MM.1S (cell line): ENCODE measurements around the gene SLC28A1.

ENCODE experiments used
- DNase-seq: peaks from one replicate; pipeline ENCODE4 v3.0.0-alpha.2; 2015
- H2AFZ ChIP-seq: fragments of 300-600 bp; sonication (generic); 2 replicates; pipeline ENCODE4 v1.6.0; 2016; ENCODE audit warnings: antibody characterized with exemption, low read length
- H3F3A ChIP-seq: fragments of 300-600 bp; sonication (generic); 2 replicates; pipeline ENCODE4 v1.6.1; 2016; ENCODE audit warnings: mild to moderate bottlenecking, antibody characterized with exemption, low read length, moderate library complexity, mixed read lengths; ENCODE audit not compliant: insufficient read depth
- H3K27ac ChIP-seq: fragments of 300-600 bp; sonication (generic); 2 replicates; pipeline ENCODE4 v1.5.1; 2016; ENCODE audit warnings: mild to moderate bottlenecking, low read length
- H3K27me3 ChIP-seq: fragments of 300-600 bp; sonication (generic); replicated peaks from 2 replicates; pipeline ENCODE4 v1.6.0; 2016; ENCODE audit warnings: low read length; ENCODE audit not compliant: insufficient read depth
- H3K36me3 ChIP-seq: fragments of 300-600 bp; sonication (generic); replicated peaks from 2 replicates; pipeline ENCODE4 v1.6.1; 2016; ENCODE audit warnings: mild to moderate bottlenecking, low read length, mixed read lengths; ENCODE audit not compliant: insufficient read depth
- H3K4me1 ChIP-seq: fragments of 300-600 bp; sonication (generic); 2 replicates; pipeline ENCODE4 v1.6.1; 2016; ENCODE audit warnings: low read length, mixed read lengths
- H3K4me2 ChIP-seq: fragments of 300-600 bp; sonication (generic); 2 replicates; pipeline ENCODE4 v1.6.0; 2016; ENCODE audit warnings: low read depth, low read length
- H3K4me3 ChIP-seq: fragments of 300-600 bp; sonication (generic); 2 replicates; pipeline ENCODE4 v1.5.1; 2016; ENCODE audit warnings: low read length, mixed read lengths
- H3K79me2 ChIP-seq: fragments of 300-600 bp; sonication (generic); 2 replicates; pipeline ENCODE4 v1.6.1; 2016; ENCODE audit warnings: mixed run types, low read length, mixed read lengths
- H3K9ac ChIP-seq: fragments of 300-600 bp; sonication (generic); 2 replicates; pipeline ENCODE4 v1.6.1; 2016; ENCODE audit warnings: low read length, mixed read lengths
- H3K9me2 ChIP-seq: fragments of 300-600 bp; sonication (generic); replicated peaks from 2 replicates; pipeline ENCODE4 v1.6.1; 2016; ENCODE audit warnings: mild to moderate bottlenecking, low read length, mixed read lengths; ENCODE audit not compliant: insufficient read depth
- H3K9me3 ChIP-seq: fragments of 300-600 bp; sonication (generic); replicated peaks from 2 replicates; pipeline ENCODE4 v1.6.1; 2016; ENCODE audit warnings: mild to moderate bottlenecking, low read length, mixed read lengths; ENCODE audit not compliant: insufficient read depth
- H4K20me1 ChIP-seq: fragments of 300-600 bp; sonication (generic); 2 replicates; pipeline ENCODE4 v1.6.1; 2016; ENCODE audit warnings: mild to moderate bottlenecking, low read length, moderate library complexity, mixed read lengths; ENCODE audit not compliant: insufficient read depth
- CTCF ChIP-seq: fragments of 300-600 bp; sonication (generic); IDR thresholded peaks from 2 replicates; pipeline ENCODE4 v1.5.1; 2016; ENCODE audit warnings: antibody characterized with exemption, low read length, mixed read lengths
- EZH2 ChIP-seq: fragments of 300-600 bp; sonication (generic); optimal IDR thresholded peaks from 2 replicates; pipeline ENCODE3; 2017; ENCODE audit warnings: low read depth, mild to moderate bottlenecking, antibody characterized with exemption, low read length, mixed read lengths
- EZH2phosphoT487 ChIP-seq: fragments of 300-600 bp; sonication (generic); IDR thresholded peaks from 2 replicates; pipeline ENCODE4 v1.6.1; 2018; ENCODE audit warnings: antibody characterized with exemption, low read length

SLC28A1 gene

GRCh38 chr15:84961114-84961452, 76.6 kb downstream of the SLC28A1 start:
- H3K9me3 ChIP-seq: no peaks in the 10 kb centered on the region
- no peaks in the 10 kb centered on the region for H3K27me3 ChIP-seq
- DNase-seq: no peak
- no peak overlapping the region for H3K4me3 ChIP-seq
- H3K79me2 ChIP-seq: no peaks in the 10 kb centered on the region
- H3F3A ChIP-seq: no peaks in the 10 kb centered on the region
- H3K9ac ChIP-seq: no peak overlapping the region
- TF ChIP-seq CTCF (no peak), EZH2 (no peak), EZH2phosphoT487 (no peak)
- no peak overlapping the region for H3K4me2 ChIP-seq
- no peak overlapping the region for H3K27ac ChIP-seq
- no peak overlapping the region for H2AFZ ChIP-seq
- no peaks in the 10 kb centered on the region for H3K9me2 ChIP-seq
- H4K20me1 ChIP-seq: no peaks in the 10 kb centered on the region
- H3K4me1 ChIP-seq: 0 out of 2 replicates have a peak, but pooled peaks cover 5% of the 10 kb centered on the region
- H3K36me3 ChIP-seq: no peaks in the 10 kb centered on the region

- Histone ChIP-seq H3K27me3 (no peaks in the 10 kb centered on the region), H3K9ac (no peak overlapping the region), H3K9me3 (no peaks in the 10 kb centered on the region), H4K20me1 (no peaks in the 10 kb centered on the region), H2AFZ (no peak overlapping the region), H3K79me2 (no peaks in the 10 kb centered on the region), H3F3A (no peaks in the 10 kb centered on the region), H3K27ac (no peak overlapping the region), H3K4me1 (0 out of 2 replicates have a peak, but pooled peaks cover 5% of the 10 kb centered on the region), H3K4me2 (no peak overlapping the region), H3K9me2 (no peaks in the 10 kb centered on the region), H3K4me3 (no peak overlapping the region), H3K36me3 (no peaks in the 10 kb centered on the region)
- no peak for DNase-seq
- TF ChIP-seq EZH2phosphoT487: no peak
Observed at GRCh38 chr15:84961707-84962106, 77.2 kb downstream of the SLC28A1 start.

GRCh38 chr15:84962955-84963354, 78.5 kb downstream of the SLC28A1 start:
- no peaks in the 10 kb centered on the region for H3K36me3 ChIP-seq
- TF ChIP-seq CTCF (no peak), EZH2 (no peak), EZH2phosphoT487 (no peak)
- no peak overlapping the region for H3K4me3 ChIP-seq
- H3K9ac ChIP-seq: no peak overlapping the region
- H3K9me3 ChIP-seq: no peaks in the 10 kb centered on the region
- no peaks in the 10 kb centered on the region for H4K20me1 ChIP-seq
- no peak overlapping the region for H3K4me2 ChIP-seq
- no peaks in the 10 kb centered on the region for H3K9me2 ChIP-seq
- 0 out of 2 replicates have a peak, but pooled peaks cover 5% of the 10 kb centered on the region for H3K4me1 ChIP-seq
- DNase-seq: no peak
- no peak overlapping the region for H3K27ac ChIP-seq
- H2AFZ ChIP-seq: no peak overlapping the region
- H3K27me3 ChIP-seq: no peaks in the 10 kb centered on the region
- H3F3A ChIP-seq: no peaks in the 10 kb centered on the region
- no peaks in the 10 kb centered on the region for H3K79me2 ChIP-seq

- Histone ChIP-seq H3K9me2 (no peaks in the 10 kb centered on the region), H3K27me3 (no peaks in the 10 kb centered on the region), H3K27ac (no peak overlapping the region), H3K79me2 (no peaks in the 10 kb centered on the region), H3F3A (no peaks in the 10 kb centered on the region), H2AFZ (no peak overlapping the region), H3K4me3 (no peak overlapping the region), H3K9ac (no peak overlapping the region), H3K4me2 (no peak overlapping the region), H4K20me1 (no peaks in the 10 kb centered on the region), H3K9me3 (no peaks in the 10 kb centered on the region), H3K36me3 (no peaks in the 10 kb centered on the region), H3K4me1 (no peaks in the 10 kb centered on the region)
- TF ChIP-seq EZH2phosphoT487: no peak
- TF ChIP-seq EZH2: no peak
- no peak for TF ChIP-seq CTCF
- DNase-seq: no peak
Observed at GRCh38 chr15:84967380-84967779, 82.9 kb downstream of the SLC28A1 start.
